GM12878 (cell line): ENCODE data around the gene ZNF710. TPM values are rescaled to one million over a fixed set of nuclear protein-coding genes. Genes with fewer than 3 reads are reported as not detected.

Experiments used
- ATAC-seq: fragments of 200-7000 bp; cut with Tn5 transposase; 3 replicates; pipeline ENCODE4 v1.9.1; 2020; ENCODE audit warnings: mild to moderate bottlenecking, moderate library complexity
- BruUV-seq: library from RNA; stranded (reverse); fragments of 400-500 nt; replicated peaks from 2 replicates; lab custom pipeline; 2021; lab: Mats Ljungman, UMichigan
- CTCF ChIA-PET: fragments of 300-600 bp; sonication (Branson Sonifier 250); formaldehyde crosslinking; extraction: SDS; loops from one replicate; lab custom pipeline; 2021; ENCODE audit warnings: inconsistent platforms; lab: Yijun Ruan, JAX
- POLR2A ChIA-PET: fragments of 350-600 bp; formaldehyde crosslinking; extraction: SDS; loops from one replicate; lab custom pipeline; 2021; ENCODE audit warnings: inconsistent platforms; lab: Charles Lee
- RAD21 ChIA-PET: fragments of 300-600 bp; sonication (Branson Sonifier 250); formaldehyde crosslinking; loops from one replicate; lab custom pipeline; 2023; ENCODE audit warnings: antibody characterized with exemption; ENCODE audit not compliant: unreplicated experiment; lab: Charles Lee
- SMC1A ChIA-PET: fragments of 300-600 bp; sonication (Branson Sonifier 250); formaldehyde crosslinking; loops from one replicate; lab custom pipeline; 2023; ENCODE audit not compliant: unreplicated experiment, uncharacterized antibody; lab: Charles Lee
- DNase-seq: peaks from one replicate; pipeline ENCODE4 v3.0.0-alpha.2; 2011; ENCODE audit warnings: low read depth, low spot score
- FAIRE-seq: peaks from 3 replicates; lab custom pipeline; 2011; peaks lifted over from hg19 to GRCh38; lab: Jason Lieb, UNC
- H2AFZ ChIP-seq: 2 replicates; pipeline ENCODE4 v1.6.0; 2011; ENCODE audit warnings: low read depth, low read length, control low read depth; ENCODE audit not compliant: control insufficient read depth
- H3K27ac ChIP-seq: 2 replicates; pipeline ENCODE4 v1.5.1; 2011; ENCODE audit warnings: control low read depth; ENCODE audit not compliant: control insufficient read depth, insufficient read depth
- H3K27me3 ChIP-seq, 2 experiments: replicated peaks in 1 of 2; 2 replicates each; pipeline versions ENCODE4 v1.6.0 to v1.6.1; 2011; ENCODE audit warnings: low read length in 1 of 2; ENCODE audit not compliant: control insufficient read depth in 2 of 2, insufficient read depth in 2 of 2
- H3K36me3 ChIP-seq, 2 experiments: 2 replicates each; pipeline ENCODE4 v1.5.1; 2011; ENCODE audit warnings: low read length in 1 of 2; ENCODE audit not compliant: control insufficient read depth in 2 of 2, insufficient read depth in 2 of 2
- H3K4me1 ChIP-seq: 2 replicates; pipeline ENCODE4 v1.6.1; 2011; ENCODE audit warnings: mild to moderate bottlenecking, low read length, moderate library complexity, mixed read lengths; ENCODE audit not compliant: control insufficient read depth, insufficient read depth
- H3K4me2 ChIP-seq: 2 replicates; pipeline ENCODE4 v1.6.0; 2011; ENCODE audit warnings: control low read depth; ENCODE audit not compliant: control insufficient read depth, insufficient read depth
- H3K4me3 ChIP-seq: fragments of 200-600 bp; sonication (generic); 2 replicates; pipeline ENCODE4 v1.5.1; 2016
- H3K79me2 ChIP-seq: 2 replicates; pipeline ENCODE4 v1.6.0; 2011; ENCODE audit warnings: low read length; ENCODE audit not compliant: control insufficient read depth, insufficient read depth
- H3K9ac ChIP-seq: 2 replicates; pipeline ENCODE4 v1.8.0; 2011; ENCODE audit warnings: low read length, control low read depth, mixed read lengths; ENCODE audit not compliant: control insufficient read depth, insufficient read depth
- H3K9me3 ChIP-seq: replicated peaks from 3 replicates; pipeline ENCODE4 v1.5.1; 2011; ENCODE audit warnings: mild to moderate bottlenecking, low read length; ENCODE audit not compliant: control insufficient read depth, insufficient read depth
- H4K20me1 ChIP-seq: 2 replicates; pipeline ENCODE4 v1.6.0; 2011; ENCODE audit not compliant: control insufficient read depth, insufficient read depth
- BCLAF1 ChIP-seq: fragments of 450-650 bp; IDR thresholded peaks from 2 replicates; pipeline ENCODE4 v1.6.1; 2017; ENCODE audit warnings: antibody characterized with exemption, mild to moderate bottlenecking, moderate library complexity
- FOS ChIP-seq: IDR thresholded peaks from 3 replicates; pipeline ENCODE4 v1.6.1; 2011; ENCODE audit warnings: borderline replicate concordance; ENCODE audit not compliant: insufficient read length; ENCODE audit errors: extremely low read depth
- IRF5 ChIP-seq: fragments of 450-650 bp; IDR thresholded peaks from 2 replicates; pipeline ENCODE4 v1.6.1; 2017; ENCODE audit warnings: borderline replicate concordance
- MEF2A ChIP-seq: IDR thresholded peaks from 2 replicates; pipeline ENCODE4 v1.6.1; 2011; ENCODE audit warnings: low read depth, mild to moderate bottlenecking, low read length, moderate library complexity; ENCODE audit not compliant: insufficient read depth
- NR2F1 ChIP-seq: fragments of 450-650 bp; conservative IDR thresholded peaks from 2 replicates; pipeline ENCODE4 v1.6.1; 2017; ENCODE audit warnings: mild to moderate bottlenecking
- PAX8 ChIP-seq: fragments of 450-650 bp; IDR thresholded peaks from 2 replicates; pipeline ENCODE4 v1.6.1; 2017; ENCODE audit warnings: mild to moderate bottlenecking, moderate library complexity
- RB1 ChIP-seq: fragments of 450-650 bp; formaldehyde crosslinking; IDR thresholded peaks from 2 replicates; pipeline ENCODE4 v1.6.1; 2017; ENCODE audit warnings: mild to moderate bottlenecking, borderline replicate concordance
- SPI1 ChIP-seq: IDR thresholded peaks from 2 replicates; pipeline ENCODE4 v1.6.1; 2011; ENCODE audit warnings: low read depth, mild to moderate bottlenecking, low read length, moderate library complexity, borderline replicate concordance; ENCODE audit not compliant: insufficient read depth
- ZZZ3 ChIP-seq: IDR thresholded peaks from 2 replicates; pipeline ENCODE4 v1.6.1; 2011; ENCODE audit warnings: low read depth; ENCODE audit not compliant: control insufficient read depth, insufficient read length
- WGBS: methylation state at CpG from one replicate; pipeline ENCODE4 v1.1.6; 2016; ENCODE audit warnings: low lambda C conversion rate; ENCODE audit not compliant: insufficient replicate concordance, insufficient coverage; ENCODE audit errors: missing lambda C conversion rate; 5-methylcytosine and 5-hydroxymethylcytosine counted together
- in situ Hi-C: fragments of 300-500 bp; cut with MboI; formaldehyde crosslinking; loops from 9 replicates; pipeline ENCODE4 v1.14.3; 2018; ENCODE audit warnings: mixed read lengths
- intact Hi-C: fragments of 100-400 bp; cut with micrococcal nuclease; formaldehyde crosslinking; loops from one replicate; pipeline ENCODE4 v1.14.2; 2022; ENCODE audit not compliant: unreplicated experiment
- polyA plus RNA-seq, 11 experiments: library from polyadenylated mRNA; depleted of rRNA in 4 of 11; unstranded in 6 of 11; stranded (reverse) in 5 of 11; fragments of >200 nt; fragmentation: Nextera tagmentation in 4 of 11; fragmentation: Illumina TruSeq in 1 of 11; extraction: Ambion mirVana in 4 of 11; extraction: Trizol in 1 of 11; gene quantifications; 1 replicate in 1 of 11; 2 replicates in 10 of 11; pipeline versions ENCODE4 v1.2.1 to v1.2.3, GENCODE V29; 2011 to 2016; ENCODE audit warnings: inconsistent platforms in 2 of 11, missing spikeins in 2 of 11, low read depth in 1 of 11
- total RNA-seq, 4 experiments: library from RNA; depleted of rRNA in 3 of 4; stranded (reverse); fragments of >200 nt in 3 of 4; fragmentation: Illumina TruSeq in 1 of 4; extraction: Trizol in 1 of 4; gene quantifications; 2 replicates each; pipeline versions ENCODE4 v1.2.1 to v1.2.3, GENCODE V29; 2013 to 2021

Gene ZNF710
- total and polyA plus RNA-seq, 10 of the 15 experiments (the other 5 are each of a cell fraction or from before 2014, with no cell fraction given) = 1.4 to 43.5 (median 9.8) TPM

- ChIA-PET CTCF (interaction anchor here (0.7 to 2.4 kb wide), 7 partner anchors 8 to 255 kb away, joined by 3 to 7 read pairs (median 4); no protein-coding TSS in a partner anchor), SMC1A (interaction anchor here (0.9 to 20.0 kb wide), 6 partner anchors 12 to 256 kb away, joined by 3 to 224 read pairs (median 3); no protein-coding TSS in a partner anchor), RAD21 (interaction anchor here (1.7 kb wide), 1 partner anchor 10 kb away, joined by 10 read pairs; no protein-coding TSS in a partner anchor), POLR2A (interaction anchor here (0.6 to 1.5 kb wide), 6 partner anchors 12 to 163 kb away, joined by 3 to 5 read pairs (median 4); no protein-coding TSS in a partner anchor)
- peaks cover 22% of the 10 kb centered on the region for H3K4me1 ChIP-seq
- no peak overlapping the region for H2AFZ ChIP-seq
- H3K9me3 ChIP-seq = peaks cover 6% of the 10 kb centered on the region; the same call in 2 of the 3 replicates
- no peaks in the 10 kb centered on the region for H3K27me3 ChIP-seq
- TF ChIP-seq ZZZ3 = no peak
- no peak for TF ChIP-seq FOS
- no peak for TF ChIP-seq RB1
- no peak for TF ChIP-seq NR2F1
- no peak for TF ChIP-seq BCLAF1
- TF ChIP-seq MEF2A = no peak
- TF ChIP-seq PAX8 = no peak
- TF ChIP-seq SPI1 = no peak
- TF ChIP-seq IRF5 = no peak
- ATAC-seq = no peak
- H3K79me2 ChIP-seq = peaks cover 76% of the 10 kb centered on the region
- FAIRE-seq = no peak
- H3K9ac ChIP-seq = no peak overlapping the region
- no peak overlapping the region for H3K4me3 ChIP-seq
- no peak overlapping the region for H3K4me2 ChIP-seq
- H4K20me1 ChIP-seq = no peaks in the 10 kb centered on the region
- WGBS = 97% methylated on average over 4 of the region's 4 CpGs
- H3K36me3 ChIP-seq = no peaks in the 10 kb centered on the region; a peak in 2 of 4 replicates
- intact Hi-C loops (no loop called here), in situ Hi-C loops (no loop called here)
- no TSS peak for BruUV-seq
- H3K27ac ChIP-seq = no peak overlapping the region
- DNase-seq = no peak
Measured at GRCh38 chr15:90016721-90017120, 15.6 kb downstream of the ZNF710 start.
